Heart right ventricle (tissue), 16 donors: ENCODE measurements around the gene GREM2. TPM values are rescaled to one million over a fixed set of nuclear protein-coding genes. Genes with fewer than 3 reads are reported as not detected.

Source experiments
- ATAC-seq, 8 donors: fragments of 200-7000 bp; cut with Tn5 transposase; one replicate each; pipeline ENCODE4 v1.9.1; 2020; ENCODE audit warnings: mild to moderate bottlenecking in 8 of 8, moderate library complexity in 8 of 8, moderate number of reproducible peaks in 1 of 8
- DNase-seq, 2 donors: peaks; one replicate each; pipeline ENCODE4 v3.0.0-alpha.2; 2020
- H3K27ac ChIP-seq, 10 donors: fragments of 200-600 bp; sonication (generic) in 2 of 10; one replicate each; pipeline versions ENCODE4 v1.5.0 to v1.8.0; 2020 to 2022; ENCODE audit warnings: mild to moderate bottlenecking in 3 of 10
- H3K27me3 ChIP-seq, 7 donors: fragments of 200-600 bp; one replicate each; pipeline ENCODE4 v1.8.0; 2021 to 2022; ENCODE audit warnings: mild to moderate bottlenecking in 2 of 7
- H3K36me3 ChIP-seq, 9 donors: fragments of 200-600 bp; sonication (generic) in 1 of 9; one replicate each; pipeline versions ENCODE4 v1.5.0 to v1.8.0; 2020 to 2022; ENCODE audit warnings: mild to moderate bottlenecking in 2 of 9
- H3K4me1 ChIP-seq, 9 donors: fragments of 200-600 bp; sonication (generic) in 1 of 9; one replicate each; pipeline versions ENCODE4 v1.5.0 to v1.8.0; 2020 to 2022; ENCODE audit warnings: mild to moderate bottlenecking in 4 of 9
- H3K4me3 ChIP-seq, 10 donors: fragments of 200-600 bp; sonication (generic) in 2 of 10; one replicate each; pipeline versions ENCODE4 v1.5.0 to v1.8.0; 2020 to 2022; ENCODE audit warnings: mild to moderate bottlenecking in 7 of 10, moderate library complexity in 2 of 10
- H3K9me3 ChIP-seq, 11 donors: fragments of 200-600 bp in 10 of 11; sonication (generic) in 2 of 11; one replicate each; pipeline versions ENCODE4 v1.5.0 to v1.8.0; 2013 to 2022; ENCODE audit warnings: mild to moderate bottlenecking in 2 of 11, control low read depth in 1 of 11, moderate library complexity in 1 of 11
- WGBS, 2 donors: extraction: QIAGEN DNeasy Blood & Tissue Kit; methylation state at CpG; one replicate each; pipeline ENCODE4 v1.1.7; 2013; ENCODE audit warnings: inconsistent platforms in 1 of 2; 5-methylcytosine and 5-hydroxymethylcytosine counted together
- intact Hi-C, 10 donors: fragments of 100-400 bp; cut with DNase I; formaldehyde crosslinking; loops; one replicate each; pipeline versions ENCODE4 v1.11.1 to v1.14.2; 2022
- polyA plus RNA-seq, 2 donors: library from polyadenylated mRNA; stranded (reverse); fragments of 200-250 nt; gene quantifications; one replicate each; pipeline ENCODE4 v1.2.3, GENCODE V29; 2013
- total RNA-seq, 10 donors: library from RNA; stranded (reverse); fragmentation: NEBNext Ultra II Directional in 3 of 10; extraction: Animal tissue kit (Norgen Biotek cat#: 25700) in 3 of 10; gene quantifications; one replicate each; pipeline versions ENCODE4 v1.2.1 to v1.2.4, GENCODE V29; 2021 to 2023
- TF ChIP-seq, protein P1 (sequence below), 9 donors: fragments of 200-600 bp; sonication (generic) in 2 of 9; IDR thresholded peaks; one replicate each; pipeline versions ENCODE4 v1.5.0 to v1.8.0; 2021 to 2022; ENCODE audit warnings: antibody characterized with exemption in 9 of 9, mild to moderate bottlenecking in 5 of 9, moderate library complexity in 1 of 9
- donor health status: Arrhythmogenic right ventricular cardiomyopathy.
- donor health status: ischemic (EF 13 %, LVEDD 7.1; RV severe dilation, severe dysfunction).
- donor health status: healthy with polysubstance abuse.
- donor health status: DM: no; HTN: yes; CAD: no.
- donor health status: DM: no; HTN: no; CAD: no.
- donor health status: ischemic (EF 25% LVEDD 6.9; RV normal size, moderate dysfunction).
- donor health status: ischemic (EF 25% LVEDD 5.7; RV mildly dilated, moderate dysfunction).
- donor health status: healthy.
- donor health status: DM: yes; HTN: yes; CAD: no.
- donor health status: Ischemic cardiomyopathy.
- donor health status: ischemic (EF 35%, LVEDD 5.7; RV mildly dilated, moderate dysfunction).
- donor health status: nonischemic (EF 11% LVEDD 7.7; RV severe dilation, severe dysfunction).
- donor health status: DM: yes; HTN: yes; CAD: no.
- donor health status: PGD.
- donor health status: ischemic (EF 29% LVEDD 5.4; RV normal size, mild dysfunction).
- donor health status: nonischemic (EF 23%, LVEDD 6.1; RV moderate dilation, normal function).

The GREM2 gene
- total and polyA plus RNA-seq, 12 donors = 0.01 to 0.25 (median 0.18) TPM; not detected in 8

DNA sequence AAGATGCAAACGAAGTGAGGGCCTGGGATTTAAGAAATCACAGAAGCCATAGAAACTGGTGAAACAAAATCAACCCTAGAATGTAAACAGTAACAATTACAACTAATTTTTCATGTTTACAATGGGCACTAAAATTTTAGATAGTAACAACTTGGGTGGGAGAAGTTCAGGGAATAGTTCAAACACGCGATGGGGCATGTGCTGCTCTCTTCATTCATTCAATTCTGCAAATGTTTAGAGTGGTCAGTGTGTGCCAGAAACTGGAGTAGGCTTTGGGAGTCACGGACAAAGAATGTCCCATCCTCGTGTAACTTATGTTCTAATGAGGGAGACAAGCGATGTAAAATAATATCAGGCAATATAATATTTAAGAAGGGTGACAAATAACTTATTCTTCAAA lies 133.4 kb downstream of the GREM2 start:
- WGBS, 2 donors = 83 to 84% methylated on average over 6 of the region's 6 CpGs
- Histone ChIP-seq H3K4me3 (no peak overlapping the region), H3K9me3 (peaks cover 0 to 4% (median 0%) of the 10 kb centered on the region in 11 donors), H3K36me3 (no peaks in the 10 kb centered on the region), H3K27me3 (peaks cover 0 to 4% (median 0%) of the 10 kb centered on the region in 7 donors), H3K4me1 (no peaks in the 10 kb centered on the region), H3K27ac (no peak overlapping the region)
- no peak for ATAC-seq
- TF ChIP-seq, protein P1, sequence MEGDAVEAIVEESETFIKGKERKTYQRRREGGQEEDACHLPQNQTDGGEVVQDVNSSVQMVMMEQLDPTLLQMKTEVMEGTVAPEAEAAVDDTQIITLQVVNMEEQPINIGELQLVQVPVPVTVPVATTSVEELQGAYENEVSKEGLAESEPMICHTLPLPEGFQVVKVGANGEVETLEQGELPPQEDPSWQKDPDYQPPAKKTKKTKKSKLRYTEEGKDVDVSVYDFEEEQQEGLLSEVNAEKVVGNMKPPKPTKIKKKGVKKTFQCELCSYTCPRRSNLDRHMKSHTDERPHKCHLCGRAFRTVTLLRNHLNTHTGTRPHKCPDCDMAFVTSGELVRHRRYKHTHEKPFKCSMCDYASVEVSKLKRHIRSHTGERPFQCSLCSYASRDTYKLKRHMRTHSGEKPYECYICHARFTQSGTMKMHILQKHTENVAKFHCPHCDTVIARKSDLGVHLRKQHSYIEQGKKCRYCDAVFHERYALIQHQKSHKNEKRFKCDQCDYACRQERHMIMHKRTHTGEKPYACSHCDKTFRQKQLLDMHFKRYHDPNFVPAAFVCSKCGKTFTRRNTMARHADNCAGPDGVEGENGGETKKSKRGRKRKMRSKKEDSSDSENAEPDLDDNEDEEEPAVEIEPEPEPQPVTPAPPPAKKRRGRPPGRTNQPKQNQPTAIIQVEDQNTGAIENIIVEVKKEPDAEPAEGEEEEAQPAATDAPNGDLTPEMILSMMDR (IDR thresholded peaks at IDR 0.05) = no peak
- no peak for DNase-seq
- intact Hi-C loops = no loop called here

DNA sequence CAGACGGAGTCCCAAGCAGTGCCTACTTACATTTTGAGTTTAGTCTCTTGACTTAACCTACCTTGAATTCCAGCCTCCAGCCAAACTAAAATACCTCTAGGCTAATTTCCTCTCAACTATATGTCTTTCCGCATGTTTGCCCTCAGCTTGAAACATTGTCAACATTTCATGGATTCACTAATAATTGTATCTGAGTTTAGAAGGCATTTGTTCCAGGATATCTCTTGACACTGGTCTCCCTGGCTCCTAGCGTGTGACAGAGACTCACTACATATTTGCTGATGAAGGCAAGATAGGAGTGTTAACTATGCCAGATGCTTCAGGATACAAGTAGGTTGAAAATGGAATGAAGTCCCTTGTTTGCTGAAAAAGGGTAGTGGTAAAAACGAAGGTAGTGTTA lies 136.1 kb downstream of the GREM2 start:
- ATAC-seq = no peak
- no peak overlapping the region for H3K27ac ChIP-seq
- no peak overlapping the region for H3K4me3 ChIP-seq
- intact Hi-C loops = no loop called here
- DNase-seq = no peak
- TF ChIP-seq, protein P1 (IDR thresholded peaks at IDR 0.05) = no peak
- 71 to 79% methylated on average over 4 of the region's 4 CpGs for WGBS, 2 donors
- peaks cover 0 to 4% (median 0%) of the 10 kb centered on the region in 7 donors for H3K27me3 ChIP-seq
- no peaks in the 10 kb centered on the region for H3K4me1 ChIP-seq
- peaks cover 0 to 4% (median 0%) of the 10 kb centered on the region in 11 donors for H3K9me3 ChIP-seq
- H3K36me3 ChIP-seq = no peaks in the 10 kb centered on the region

DNA sequence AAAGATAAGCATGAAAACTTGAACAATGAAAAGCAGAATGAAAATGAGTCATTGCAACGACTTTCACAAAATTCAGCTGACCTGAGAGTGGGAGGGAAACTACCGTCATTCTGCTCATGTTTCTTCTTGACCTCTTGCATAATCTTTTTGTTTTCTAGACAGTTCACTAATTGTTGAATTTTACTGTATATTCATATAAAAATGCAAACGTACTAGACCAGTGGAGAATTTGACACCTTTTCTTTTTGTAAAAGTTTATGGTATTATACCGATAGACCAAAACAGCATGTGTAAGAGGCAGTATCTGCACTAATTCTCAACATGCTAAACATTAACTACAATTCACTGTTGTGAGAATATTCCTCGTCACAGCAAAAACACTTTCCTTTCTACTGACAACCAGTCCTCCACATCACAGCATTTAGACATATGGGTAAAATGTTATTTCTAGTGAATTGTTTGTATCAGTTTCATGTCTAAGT lies 137.8 kb downstream of the GREM2 start:
- WGBS, 2 donors = 67 to 72% methylated on average over 5 of the region's 5 CpGs
- H3K4me1 ChIP-seq = no peaks in the 10 kb centered on the region
- DNase-seq (no peak), ATAC-seq (no peak)
- peaks cover 0 to 4% (median 0%) of the 10 kb centered on the region in 7 donors for H3K27me3 ChIP-seq
- no peak overlapping the region for H3K4me3 ChIP-seq
- H3K9me3 ChIP-seq = no peaks in the 10 kb centered on the region
- intact Hi-C loops = no loop called here
- H3K27ac ChIP-seq = no peak overlapping the region
- TF ChIP-seq, protein P1 (IDR thresholded peaks at IDR 0.05) = no peak
- H3K36me3 ChIP-seq = no peaks in the 10 kb centered on the region

DNA sequence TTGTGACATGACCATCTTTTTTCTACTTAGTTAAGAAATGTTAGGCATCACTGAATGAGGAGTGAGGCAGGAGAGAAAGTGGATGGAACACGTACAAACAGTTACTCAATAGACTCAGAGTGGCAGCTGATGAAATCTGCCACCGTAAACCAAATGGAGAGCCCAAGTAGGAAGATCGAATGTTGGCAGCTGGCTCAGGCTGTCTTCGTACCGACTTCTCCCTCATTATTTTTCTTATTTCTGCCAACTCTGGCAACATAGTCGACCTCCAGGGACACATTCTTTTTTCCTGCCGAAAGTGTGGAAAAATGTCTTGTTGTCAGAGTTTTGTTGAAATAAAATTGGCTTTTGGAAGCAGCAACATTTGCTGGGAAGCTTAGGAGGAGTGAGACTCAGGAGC lies 143.3 kb downstream of the GREM2 start:
- 60 to 72% methylated on average over 7 of the region's 7 CpGs for whole genome bisulfite sequencing, 2 donors

More for the DNA sequence above, 143.3 kb downstream of the GREM2 start:
- Histone ChIP-seq H3K27me3 (peaks cover 0 to 8% (median 0%) of the 10 kb centered on the region in 7 donors), H3K36me3 (no peaks in the 10 kb centered on the region), H3K4me1 (no peaks in the 10 kb centered on the region), H3K27ac (no peak overlapping the region), H3K4me3 (no peak overlapping the region), H3K9me3 (no peaks in the 10 kb centered on the region)
- intact Hi-C loops = no loop called here
- TF ChIP-seq, protein P1 (IDR thresholded peaks at IDR 0.05) = no peak
- ATAC-seq = no peak
- no peak for DNase-seq
